Activated T-cell treated with anti-CD3 and anti-CD28 coated beads, Interleukin-2, amount 50 U/mL, for 1 hour (primary cell): Measurements from ENCODE around the gene UBE3D.
"Not testable (repeated sequence)": the region's sequence is repeated elsewhere in the genome, so short reads cannot be mapped to it uniquely, and the experiment has no call there.

Experiments
- DNase-seq: peaks from one replicate; pipeline ENCODE4 v3.0.0-alpha.2; 2020

UBE3D gene

GRCh38 chr6:82867946-82868345 lies 197.7 kb downstream of the UBE3D start:
- DNase-seq = no peak

DNA sequence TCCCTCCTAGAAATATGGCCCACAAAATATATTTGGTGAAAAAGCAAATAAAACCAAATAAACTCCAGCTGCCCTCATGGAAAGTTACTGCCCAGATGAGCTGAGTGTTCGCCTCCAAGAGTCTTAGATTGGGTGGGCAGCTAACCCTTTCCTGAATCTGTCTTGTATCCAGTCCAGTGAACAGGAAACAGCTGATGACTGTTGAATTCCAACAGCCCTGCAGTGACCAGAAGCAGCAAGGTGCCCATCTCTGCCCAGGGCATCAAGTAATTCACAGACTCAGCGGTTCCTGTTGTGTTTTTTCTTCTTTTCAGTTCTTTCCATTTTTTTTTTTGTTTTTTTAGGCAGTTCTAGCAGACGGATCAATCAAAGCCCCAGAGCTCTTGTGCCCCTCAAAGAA lies 199.2 kb downstream of the UBE3D start:
- DNase-seq = no peak

DNA sequence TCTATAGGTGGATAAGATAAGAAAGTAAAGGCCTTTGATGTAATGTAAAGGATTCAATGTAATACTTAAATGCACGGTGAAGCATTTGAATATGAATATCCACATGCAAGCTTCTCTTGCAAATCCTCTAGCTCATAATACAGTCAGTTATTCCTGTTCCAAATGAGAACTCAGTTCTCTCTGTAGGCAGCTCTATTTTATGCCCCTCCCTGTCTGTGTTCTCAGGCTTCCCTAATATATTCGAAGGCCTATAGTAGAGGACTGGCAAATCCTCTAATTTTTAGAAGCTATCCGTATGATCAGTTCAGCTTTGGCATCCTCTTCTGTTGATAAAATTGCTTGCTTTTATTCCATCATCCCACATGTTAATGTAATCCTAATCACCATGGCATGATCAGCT lies 200.2 kb downstream of the UBE3D start:
- no peak for DNase-seq

DNA sequence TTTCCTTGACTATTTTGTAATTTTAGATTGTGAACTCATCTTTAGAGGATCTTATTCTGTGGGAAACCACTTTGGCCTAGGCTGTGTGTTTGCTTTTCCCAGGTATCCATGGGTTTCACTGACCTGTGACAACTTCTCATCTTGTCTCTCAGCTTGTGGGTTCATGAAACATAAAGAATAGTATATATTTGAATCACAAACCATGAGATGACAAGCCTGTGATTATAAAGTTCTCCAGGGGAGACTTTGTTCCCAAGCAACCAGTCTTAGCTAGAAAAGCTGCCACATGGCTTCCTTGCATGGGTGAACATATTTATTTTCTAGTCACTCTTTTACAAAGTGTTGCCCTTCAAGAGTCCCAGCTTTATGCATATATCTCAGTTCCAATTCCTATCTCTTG lies 201.9 kb downstream of the UBE3D start:
- no peak for DNase-seq

GRCh38 chr6:82862543-82862942 lies 203.1 kb downstream of the UBE3D start:
- DNase-seq = no peak

DNA sequence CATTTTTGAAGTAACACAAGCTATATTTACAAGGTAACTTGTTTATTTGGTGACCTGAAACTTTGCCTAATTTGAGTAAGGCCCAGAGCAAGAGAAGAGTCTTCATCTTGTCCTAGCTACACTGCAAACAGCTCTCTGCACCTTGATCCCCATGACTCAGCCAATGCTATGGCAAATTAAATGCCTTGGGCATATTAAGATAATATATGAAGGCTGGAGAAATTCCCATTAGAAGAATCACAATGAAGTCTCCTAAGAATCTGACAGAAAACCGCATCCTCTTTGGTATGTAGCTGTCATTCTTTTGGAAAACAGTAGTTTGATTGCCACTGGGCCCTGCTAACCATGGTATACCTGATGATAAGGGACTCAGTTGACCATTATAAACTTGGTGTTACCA lies 204.5 kb downstream of the UBE3D start:
- no peak for DNase-seq

DNA sequence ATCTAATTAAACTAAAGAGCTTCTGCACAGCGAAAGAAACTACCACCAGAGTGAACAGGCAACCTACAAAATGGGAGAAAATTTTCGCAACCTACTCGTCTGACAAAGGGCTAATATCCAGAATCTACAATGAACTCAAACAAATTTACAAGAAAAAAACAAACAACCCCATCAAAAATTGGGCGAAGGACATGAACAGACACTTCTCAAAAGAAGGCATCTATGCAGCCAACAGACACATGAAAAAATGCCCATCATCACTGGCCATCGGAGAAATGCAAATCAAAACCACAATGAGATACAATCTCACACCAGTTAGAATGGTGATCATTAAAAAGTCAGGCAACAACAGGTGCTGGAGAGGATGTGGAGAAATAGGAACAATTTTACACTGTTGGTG lies 209.6 kb downstream of the UBE3D start:
- not testable (repeated sequence) for DNase-seq

DNA sequence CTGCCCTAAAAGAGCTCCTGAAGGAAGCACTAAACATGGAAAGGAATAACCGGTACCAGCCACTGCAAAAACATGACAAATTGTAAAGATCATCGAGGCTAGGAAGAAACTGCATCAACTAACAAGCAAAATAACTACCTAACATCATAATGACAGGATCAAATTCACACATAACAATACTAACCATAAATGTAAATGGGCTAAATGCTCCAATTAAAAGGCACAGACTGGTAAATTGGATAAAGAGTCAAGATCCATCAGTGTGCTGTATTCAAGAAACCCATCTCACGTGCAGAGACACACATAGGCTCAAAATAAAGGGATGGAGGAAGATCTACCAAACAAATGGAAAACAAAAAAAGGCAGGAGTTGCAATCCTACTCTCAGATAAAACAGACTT lies 212.7 kb downstream of the UBE3D start:
- not testable (repeated sequence) for DNase-seq

- DNase-seq = no peak
Observed at GRCh38 chr6:82843291-82843885, 222.3 kb downstream of the UBE3D start.

GRCh38 chr6:82842721-82843120 lies 222.9 kb downstream of the UBE3D start:
- no peak for DNase-seq
